GM12801 (cell line): ENCODE data around the gene TFPI.

Experiments
- CTCF ChIP-seq: IDR thresholded peaks from one replicate; pipeline ENCODE4 v1.5.1; 2011; ENCODE audit warnings: control low read depth; ENCODE audit not compliant: insufficient read length; ENCODE audit errors: extremely low read depth

Gene TFPI

GRCh38 chr2:187550857-187551256 lies 3.4 kb downstream of the TFPI start:
- TF ChIP-seq CTCF, result no peak

GRCh38 chr2:187549951-187550555 lies 4.2 kb downstream of the TFPI start:
- no peak for TF ChIP-seq CTCF

GRCh38 chr2:187549193-187549592 lies 5.0 kb downstream of the TFPI start:
- no peak for TF ChIP-seq CTCF

- no peak for TF ChIP-seq CTCF
These were observed 5.6 kb downstream of the TFPI start for GRCh38 chr2:187548656-187549055.

- no peak for TF ChIP-seq CTCF
These were observed 6.8 kb downstream of the TFPI start for GRCh38 chr2:187547353-187547979.

GRCh38 chr2:187546762-187547333 lies 7.4 kb downstream of the TFPI start:
- TF ChIP-seq CTCF, result no peak

GRCh38 chr2:187545238-187545751 lies 8.9 kb downstream of the TFPI start:
- TF ChIP-seq CTCF, result no peak
